Mucosa of rectum (tissue), 2 donors: ENCODE results near the gene ARF1.
"Not testable (repeated sequence)": the region's sequence is repeated elsewhere in the genome, so short reads cannot be mapped to it uniquely, and the experiment has no call there.

Experiments used
- H3K27ac ChIP-seq, 2 donors: one replicate each; pipeline ENCODE4 v1.7.0; 2013; ENCODE audit warnings: inconsistent platforms in 2 of 2, low read depth in 2 of 2, low read length in 2 of 2
- H3K27me3 ChIP-seq, 2 donors: one replicate each; pipeline ENCODE4 v1.7.0; 2013; ENCODE audit warnings: low read length in 2 of 2; ENCODE audit not compliant: control insufficient read depth in 2 of 2, insufficient read depth in 2 of 2
- H3K36me3 ChIP-seq, 2 donors: one replicate each; pipeline ENCODE4 v1.7.0; 2013; ENCODE audit warnings: low read length in 2 of 2; ENCODE audit not compliant: control insufficient read depth in 2 of 2, insufficient read depth in 2 of 2
- H3K4me1 ChIP-seq, 2 donors: one replicate each; pipeline ENCODE4 v1.7.0; 2013; ENCODE audit warnings: low read length in 2 of 2, mild to moderate bottlenecking in 1 of 2; ENCODE audit not compliant: control insufficient read depth in 2 of 2, insufficient read depth in 2 of 2
- H3K4me3 ChIP-seq, 2 donors: one replicate each; pipeline ENCODE4 v1.7.0; 2013; ENCODE audit warnings: low read length in 2 of 2
- H3K9ac ChIP-seq, 2 donors: one replicate each; pipeline ENCODE4 v1.7.0; 2013; ENCODE audit warnings: low read length in 2 of 2, low read depth in 1 of 2, mild to moderate bottlenecking in 1 of 2
- H3K9me3 ChIP-seq, 2 donors: one replicate each; pipeline ENCODE4 v1.7.0; 2013; ENCODE audit warnings: low read length in 2 of 2; ENCODE audit not compliant: control insufficient read depth in 2 of 2
- donor health status: healthy.
- donor health status: Normal muscosa, but diverticular disease.

The ARF1 gene

GRCh38 chr1:228109073-228109961, 26.8 kb downstream of the ARF1 start, which contains the start of gene MRPL55:
TSS of gene MRPL55 (minus strand) at chr1:228109299. CDS start at chr1:228108260, 1,039 bp downstream.
- Histone ChIP-seq H3K9ac (peak within 1 kb of the TSS; percentile 88 to 93), H3K9me3 (no peaks in the 10 kb centered on the region), H3K4me3 (peak within 1 kb of the TSS; percentile 89 to 93), H3K27ac (peak within 1 kb of the TSS; percentile 87 to 90), H3K36me3 (peaks cover 12 to 14% of the 10 kb centered on the region in 2 donors), H3K4me1 (peaks cover 14 to 19% of the 10 kb centered on the region in 2 donors), H3K27me3 (no peaks in the 10 kb centered on the region)

GRCh38 chr1:228109962-228110488, 27.5 kb downstream of the ARF1 start:
- Histone ChIP-seq H3K9me3 (no peaks in the 10 kb centered on the region), H3K27me3 (no peaks in the 10 kb centered on the region), H3K36me3 (peaks cover 12 to 14% of the 10 kb centered on the region in 2 donors), H3K4me3 (peak overlapping the region; percentile 84 to 89), H3K4me1 (peaks cover 14 to 19% of the 10 kb centered on the region in 2 donors), H3K27ac (peak overlapping the region; percentile 78 to 90), H3K9ac (peak overlapping the region; percentile 88 to 92)

GRCh38 chr1:228110556-228110955, 28.0 kb downstream of the ARF1 start:
- H3K27me3 ChIP-seq, result no peaks in the 10 kb centered on the region
- peaks cover 12 to 14% of the 10 kb centered on the region in 2 donors for H3K36me3 ChIP-seq
- no peak overlapping the region for H3K4me3 ChIP-seq
- H3K9me3 ChIP-seq, result no peaks in the 10 kb centered on the region
- H3K4me1 ChIP-seq, result peaks cover 14 to 19% of the 10 kb centered on the region in 2 donors
- no peak overlapping the region for H3K27ac ChIP-seq
- H3K9ac ChIP-seq, result no peak overlapping the region

- H3K27ac ChIP-seq, H3K4me3 ChIP-seq, H3K36me3 ChIP-seq, H3K9me3 ChIP-seq, H3K9ac ChIP-seq, H3K27me3 ChIP-seq: not testable (repeated sequence)
- peaks cover 14 to 19% of the 10 kb centered on the region in 2 donors for H3K4me1 ChIP-seq
Observed at GRCh38 chr1:228111315-228111714, 28.8 kb downstream of the ARF1 start.

GRCh38 chr1:228112167-228112566, 29.7 kb downstream of the ARF1 start:
- H3K9ac ChIP-seq, result no peak overlapping the region
- H3K4me1 ChIP-seq, result peaks cover 14 to 19% of the 10 kb centered on the region in 2 donors
- H3K27me3 ChIP-seq, result no peaks in the 10 kb centered on the region
- no peak overlapping the region for H3K4me3 ChIP-seq
- H3K27ac ChIP-seq, result no peak overlapping the region
- peaks cover 3 to 4% of the 10 kb centered on the region in 2 donors for H3K36me3 ChIP-seq
- H3K9me3 ChIP-seq, result no peaks in the 10 kb centered on the region

GRCh38 chr1:228112617-228113016, 30.1 kb downstream of the ARF1 start:
- Histone ChIP-seq H3K36me3 (peaks cover 0 to 1% of the 10 kb centered on the region in 2 donors), H3K27me3 (no peaks in the 10 kb centered on the region), H3K9ac (no peak overlapping the region), H3K4me1 (peaks cover 14 to 17% of the 10 kb centered on the region in 2 donors), H3K4me3 (no peak overlapping the region), H3K9me3 (no peaks in the 10 kb centered on the region), H3K27ac (no peak overlapping the region)

- no peak overlapping the region for H3K27ac ChIP-seq
- H3K36me3 ChIP-seq, result no peaks in the 10 kb centered on the region
- no peak overlapping the region for H3K4me3 ChIP-seq
- no peak overlapping the region for H3K9ac ChIP-seq
- no peaks in the 10 kb centered on the region for H3K27me3 ChIP-seq
- peaks cover 1 to 4% of the 10 kb centered on the region in 2 donors for H3K4me1 ChIP-seq
- H3K9me3 ChIP-seq, result no peaks in the 10 kb centered on the region
Observed at GRCh38 chr1:228114827-228115226, 32.3 kb downstream of the ARF1 start.

- Histone ChIP-seq H3K27me3 (peaks cover 0 to 2% of the 10 kb centered on the region in 2 donors), H3K4me1 (no peaks in the 10 kb centered on the region), H3K36me3 (no peaks in the 10 kb centered on the region), H3K9ac (no peak overlapping the region), H3K9me3 (no peaks in the 10 kb centered on the region), H3K4me3 (no peak overlapping the region), H3K27ac (no peak overlapping the region)
Observed at GRCh38 chr1:228117335-228117734, 34.8 kb downstream of the ARF1 start.

- Histone ChIP-seq H3K4me1 (no peaks in the 10 kb centered on the region), H3K4me3 (no peak overlapping the region), H3K27ac (no peak overlapping the region), H3K36me3 (no peaks in the 10 kb centered on the region), H3K9me3 (no peaks in the 10 kb centered on the region), H3K27me3 (peaks cover 0 to 2% of the 10 kb centered on the region in 2 donors), H3K9ac (no peak overlapping the region)
Observed at GRCh38 chr1:228118040-228118439, 35.5 kb downstream of the ARF1 start.

GRCh38 chr1:228120351-228120750, 37.8 kb downstream of the ARF1 start:
- Histone ChIP-seq H3K4me3 (no peak overlapping the region), H3K9me3 (no peaks in the 10 kb centered on the region), H3K27me3 (peaks cover 0 to 2% of the 10 kb centered on the region in 2 donors), H3K4me1 (no peaks in the 10 kb centered on the region), H3K9ac (no peak overlapping the region), H3K36me3 (no peaks in the 10 kb centered on the region), H3K27ac (no peak overlapping the region)
